NCI-H2107 treated with DMSO at 0.1 percent for 48 hours (cell line): Measurements from ENCODE around the gene GPR68.
A peak's percentile ranks its signal among the peaks of the same experiment; 100 is the strongest.

Source experiments
- DNase-seq: peaks from one replicate; lab custom pipeline; 2025; ENCODE audit not compliant: unreplicated experiment; lab: John Stamatoyannopoulos, UW

Gene GPR68, protein sequence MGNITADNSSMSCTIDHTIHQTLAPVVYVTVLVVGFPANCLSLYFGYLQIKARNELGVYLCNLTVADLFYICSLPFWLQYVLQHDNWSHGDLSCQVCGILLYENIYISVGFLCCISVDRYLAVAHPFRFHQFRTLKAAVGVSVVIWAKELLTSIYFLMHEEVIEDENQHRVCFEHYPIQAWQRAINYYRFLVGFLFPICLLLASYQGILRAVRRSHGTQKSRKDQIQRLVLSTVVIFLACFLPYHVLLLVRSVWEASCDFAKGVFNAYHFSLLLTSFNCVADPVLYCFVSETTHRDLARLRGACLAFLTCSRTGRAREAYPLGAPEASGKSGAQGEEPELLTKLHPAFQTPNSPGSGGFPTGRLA

DNA sequence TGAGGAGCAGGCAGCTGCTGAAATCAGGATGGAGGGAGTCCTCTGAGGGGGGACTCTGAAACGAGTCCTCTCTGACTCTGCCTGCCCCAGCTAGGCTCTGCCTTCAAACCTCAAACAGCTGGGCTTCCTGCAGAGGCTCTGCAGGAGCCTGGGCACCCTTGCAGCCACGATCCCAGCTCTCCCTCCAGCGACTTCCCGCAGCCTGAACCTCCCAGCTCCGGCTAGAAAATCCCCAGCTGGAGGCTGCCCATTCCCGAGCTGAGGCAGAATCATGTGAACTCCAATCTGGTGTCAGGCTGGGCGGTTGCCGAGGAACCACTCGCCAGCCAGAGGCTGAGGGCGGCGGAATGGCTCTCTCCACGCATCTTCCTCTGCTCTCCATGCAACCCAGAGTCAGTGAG is at the start of gene GPR68:
GPR68 (minus strand) TSS at position 204 of the 401 bp plus-strand sequence. CDS start 9,654 bp downstream, outside the sequence.
- DNase-seq, result peak; percentile 86

DNA sequence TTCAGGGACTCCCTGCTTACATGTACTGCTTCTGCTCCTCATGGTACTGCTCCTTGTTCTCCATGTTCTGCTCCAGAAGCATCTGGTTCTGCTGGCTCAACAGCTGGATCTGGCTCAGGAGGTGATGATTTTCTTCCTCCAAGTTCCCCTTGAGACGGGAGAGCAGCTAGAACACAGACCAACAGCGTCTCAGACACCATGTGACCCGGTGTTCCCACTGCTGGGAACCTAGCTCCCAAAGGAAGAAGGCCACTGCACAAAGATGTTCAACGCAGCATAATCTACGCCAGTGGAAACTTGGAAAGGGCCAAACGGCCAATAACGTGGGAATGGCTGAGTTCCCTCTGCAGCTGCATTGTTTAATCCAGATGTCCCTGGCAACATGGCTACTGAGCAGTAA is 49.6 kb upstream of the GPR68 start:
- no peak for DNase-seq

DNA sequence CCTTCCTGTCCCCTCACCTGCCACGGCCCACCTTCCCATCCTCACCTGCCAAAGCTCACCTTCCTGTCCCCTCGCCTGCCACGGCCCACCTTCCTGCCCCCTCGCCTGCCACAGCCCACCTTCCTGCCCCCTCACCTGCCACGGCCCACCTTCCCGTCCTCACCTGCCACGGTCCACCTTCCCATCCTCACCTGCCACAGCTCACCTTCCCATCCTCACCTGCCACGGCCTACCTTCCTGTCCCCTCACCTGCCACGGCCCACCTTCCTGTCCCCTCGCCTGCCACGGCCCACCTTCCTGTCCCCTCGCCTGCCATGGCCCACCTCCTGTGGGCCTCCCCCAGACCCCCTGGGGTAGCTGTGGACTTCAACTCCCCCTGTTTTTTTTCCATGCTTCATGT is 48.8 kb upstream of the GPR68 start:
- DNase-seq, result no peak

DNA sequence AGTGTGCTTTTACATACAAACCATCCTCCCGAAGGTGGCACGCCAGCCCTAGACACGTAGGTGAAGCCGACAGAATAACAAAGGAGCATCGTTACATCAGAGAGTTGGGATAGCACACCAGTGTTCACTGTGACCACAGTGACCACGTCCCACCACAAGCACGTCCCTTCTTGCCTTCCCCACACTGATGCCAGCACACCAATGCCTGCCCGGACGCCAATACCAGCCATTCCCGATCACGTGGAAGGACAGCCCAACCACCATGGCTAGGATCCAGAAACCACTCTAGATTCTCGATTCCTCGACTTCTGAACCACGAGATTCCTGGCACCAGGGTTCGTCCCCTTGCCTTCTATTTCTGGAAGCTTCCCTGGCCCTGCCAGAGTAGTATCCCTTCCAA is 48.0 kb upstream of the GPR68 start:
- no peak for DNase-seq

DNA sequence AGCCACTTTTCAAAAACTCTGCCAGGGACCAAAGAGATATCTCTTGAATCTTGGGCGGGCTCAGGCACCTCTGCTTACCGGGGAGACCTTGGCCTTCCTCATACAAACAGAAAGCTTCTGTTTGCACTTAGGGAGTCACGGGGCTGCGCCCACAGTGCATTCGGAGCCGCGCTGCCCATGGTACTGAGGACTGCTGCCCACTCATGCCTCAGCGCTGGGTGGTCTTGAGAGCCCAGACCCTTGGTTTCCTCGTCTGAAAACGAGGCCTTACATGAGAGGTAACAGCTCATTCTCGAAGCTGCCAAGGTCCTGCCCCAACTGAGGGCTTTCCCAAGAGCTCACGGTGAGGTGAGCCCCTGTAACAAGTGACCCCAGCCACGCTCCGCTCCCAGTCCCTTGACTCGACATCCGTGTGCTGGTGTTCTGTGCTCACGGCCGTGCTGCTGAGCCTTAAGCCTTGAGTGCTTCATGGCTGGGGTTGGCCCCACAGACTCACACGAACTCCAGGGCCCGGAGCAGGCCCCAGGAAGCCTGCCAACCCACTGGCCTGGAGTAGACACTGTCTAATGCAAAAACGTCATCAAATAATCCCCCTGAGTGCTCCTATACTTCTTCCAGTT is 47.4 kb upstream of the GPR68 start:
- DNase-seq, result no peak

DNA sequence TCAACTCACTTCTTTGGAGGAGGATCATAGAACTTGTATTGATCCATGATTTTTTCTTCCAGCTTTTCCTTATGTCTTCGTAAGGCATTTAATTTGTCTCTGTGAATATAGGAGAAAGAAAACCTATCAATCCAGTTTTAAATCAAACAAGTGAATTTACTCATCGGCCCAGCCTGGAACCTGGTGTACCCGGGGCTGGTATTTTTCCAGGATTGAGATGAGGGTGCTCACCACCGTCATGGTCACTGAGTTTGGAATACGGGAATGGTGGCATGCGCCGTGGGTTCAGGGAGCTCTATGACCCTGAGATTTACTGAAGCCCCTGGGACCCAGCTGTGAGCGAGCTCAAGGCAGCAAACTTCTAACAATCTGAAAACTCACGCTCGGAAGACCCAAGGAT is 46.5 kb upstream of the GPR68 start:
- no peak for DNase-seq

DNA sequence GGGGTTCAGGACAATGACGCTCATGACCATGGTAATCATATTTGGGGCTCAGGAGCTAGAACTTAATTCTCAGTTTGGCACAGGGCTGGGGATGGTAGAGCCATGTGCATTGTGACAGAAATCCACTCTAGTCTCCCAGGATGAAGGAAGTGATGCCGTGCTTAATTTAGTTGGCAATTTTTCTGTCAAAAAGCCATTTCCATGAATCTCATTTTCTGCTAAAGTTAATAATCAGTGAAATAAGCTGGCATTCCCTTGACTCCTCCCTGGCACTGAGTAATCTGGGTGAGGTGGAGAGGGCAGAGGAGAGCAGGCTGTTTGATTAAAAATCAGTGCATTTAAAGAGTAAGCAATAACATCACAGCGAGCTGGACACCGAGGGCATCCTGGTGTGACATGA is 45.0 kb upstream of the GPR68 start:
- DNase-seq, result no peak

DNA sequence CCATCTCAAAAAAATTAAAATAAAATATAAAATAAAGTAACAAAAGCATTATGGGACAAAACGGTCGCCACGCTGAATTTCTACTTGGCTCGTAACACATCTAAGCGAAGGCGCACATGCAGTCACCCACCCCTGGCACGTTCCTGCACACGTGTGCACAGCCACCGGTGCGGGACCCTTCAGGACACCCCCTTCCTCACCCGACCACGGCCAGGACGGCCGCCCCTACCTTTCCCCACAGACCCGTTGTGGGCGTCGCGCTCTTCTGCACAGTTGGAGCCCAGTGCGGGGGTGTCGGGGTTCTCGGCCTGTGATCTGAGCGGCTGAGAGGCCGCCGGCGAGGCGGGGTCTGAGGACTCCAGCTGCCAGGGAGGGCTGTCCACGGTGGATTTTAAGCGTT is 44.4 kb upstream of the GPR68 start:
- DNase-seq, result no peak

DNA sequence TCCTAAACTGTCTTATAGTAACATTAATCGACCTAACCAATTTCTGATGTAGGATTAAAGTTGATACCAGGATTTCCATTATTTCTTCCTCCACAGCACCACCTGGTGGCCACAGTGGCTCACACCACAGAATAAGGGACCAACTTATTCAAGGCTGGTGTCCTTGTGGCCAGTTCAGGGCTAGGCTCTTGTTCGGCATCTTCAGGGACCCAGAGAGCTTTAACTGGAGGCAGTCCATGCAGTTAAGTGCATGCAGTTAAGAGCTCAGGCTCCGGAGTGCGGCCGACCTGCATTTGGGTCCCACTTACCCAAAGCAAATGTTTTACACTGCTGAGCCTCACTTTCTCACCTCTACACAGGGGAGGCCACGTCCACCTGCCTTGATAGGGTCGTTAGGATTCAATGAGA is 42.0 kb upstream of the GPR68 start:
- DNase-seq, result peak; percentile 63

DNA sequence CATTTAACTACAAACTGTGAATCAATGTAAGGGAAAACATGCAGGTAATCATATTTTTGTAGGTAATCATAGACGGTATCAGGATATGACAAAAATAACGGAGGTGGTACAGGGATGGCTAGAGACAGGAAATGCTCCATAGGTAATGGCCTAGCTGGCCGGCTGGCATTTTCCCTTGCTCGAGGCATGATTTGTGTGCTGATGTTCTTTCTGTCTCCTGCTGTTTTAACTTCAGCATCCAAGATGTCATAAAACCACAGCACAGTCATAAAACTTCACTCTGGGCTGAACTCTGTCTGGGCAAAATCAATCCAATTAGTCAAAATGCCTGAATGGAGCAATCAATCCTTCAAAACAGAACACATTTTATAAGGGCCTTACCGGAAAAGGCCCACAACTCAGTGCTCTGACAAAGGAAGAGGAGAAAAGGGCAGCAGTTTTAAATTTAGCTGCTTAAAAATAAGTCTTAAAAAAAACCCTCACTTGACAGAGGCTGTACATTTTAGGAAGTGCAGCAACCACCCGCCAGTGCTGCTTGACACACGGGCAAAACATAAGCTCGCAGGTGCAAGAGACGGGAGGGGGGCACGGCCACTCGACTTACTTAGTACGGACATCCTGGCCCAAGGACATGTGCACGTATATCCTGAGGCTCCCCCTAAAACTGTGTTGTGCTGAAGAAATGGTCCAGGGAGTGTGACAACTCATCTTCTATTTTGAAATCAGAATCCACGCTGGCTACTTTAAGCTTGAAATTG is 40.5 kb upstream of the GPR68 start:
- no peak for DNase-seq

DNA sequence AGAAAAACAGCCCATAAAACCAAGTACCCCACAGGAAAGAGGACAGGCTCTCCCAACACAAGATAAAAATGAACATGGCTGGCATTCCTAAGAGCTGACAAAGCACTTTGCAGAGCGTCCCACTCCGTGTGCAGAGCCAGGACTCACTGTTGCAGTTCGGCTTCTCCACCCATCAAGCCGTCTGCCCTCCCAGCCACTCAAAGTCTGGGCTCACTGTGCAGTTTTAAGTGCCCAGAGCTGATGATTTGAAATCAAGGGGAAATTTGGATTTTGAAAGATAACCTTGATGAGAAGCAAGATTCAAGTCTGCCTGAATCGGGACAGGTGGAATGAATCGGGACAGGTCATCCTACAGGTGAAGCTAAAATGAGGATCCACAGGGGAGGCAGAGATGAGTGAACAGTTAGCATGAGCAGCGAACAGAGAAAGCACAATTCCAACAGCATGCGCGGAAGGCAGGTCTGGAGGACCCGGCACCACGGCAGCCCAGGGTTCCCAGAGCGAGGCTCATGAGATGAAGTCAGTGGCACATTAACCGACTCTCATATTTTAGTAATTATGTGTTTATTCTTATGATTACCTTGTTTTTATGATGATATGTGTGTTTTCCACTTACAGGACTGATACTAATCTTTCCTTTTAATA is 39.8 kb upstream of the GPR68 start:
- DNase-seq, result no peak

DNA sequence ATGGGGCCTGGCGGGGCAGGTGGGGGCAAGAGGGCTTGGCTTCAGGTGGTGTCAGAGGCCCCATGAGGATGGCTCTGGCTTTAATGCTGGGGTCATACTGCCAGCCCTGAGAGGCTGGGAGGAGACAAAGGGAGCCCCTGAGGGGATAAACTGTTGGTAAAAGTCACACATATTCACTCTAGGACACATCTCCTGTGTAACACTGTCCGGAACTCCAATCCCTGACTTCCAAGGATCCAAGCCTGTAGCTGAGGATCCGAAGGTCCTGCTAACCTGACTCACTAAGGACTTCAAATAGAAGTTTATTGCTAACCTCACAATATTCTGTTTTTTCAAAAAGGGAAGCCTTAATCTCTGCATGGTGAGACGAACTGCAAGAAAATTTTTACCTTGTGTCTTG is 39.2 kb upstream of the GPR68 start:
- no peak for DNase-seq

DNA sequence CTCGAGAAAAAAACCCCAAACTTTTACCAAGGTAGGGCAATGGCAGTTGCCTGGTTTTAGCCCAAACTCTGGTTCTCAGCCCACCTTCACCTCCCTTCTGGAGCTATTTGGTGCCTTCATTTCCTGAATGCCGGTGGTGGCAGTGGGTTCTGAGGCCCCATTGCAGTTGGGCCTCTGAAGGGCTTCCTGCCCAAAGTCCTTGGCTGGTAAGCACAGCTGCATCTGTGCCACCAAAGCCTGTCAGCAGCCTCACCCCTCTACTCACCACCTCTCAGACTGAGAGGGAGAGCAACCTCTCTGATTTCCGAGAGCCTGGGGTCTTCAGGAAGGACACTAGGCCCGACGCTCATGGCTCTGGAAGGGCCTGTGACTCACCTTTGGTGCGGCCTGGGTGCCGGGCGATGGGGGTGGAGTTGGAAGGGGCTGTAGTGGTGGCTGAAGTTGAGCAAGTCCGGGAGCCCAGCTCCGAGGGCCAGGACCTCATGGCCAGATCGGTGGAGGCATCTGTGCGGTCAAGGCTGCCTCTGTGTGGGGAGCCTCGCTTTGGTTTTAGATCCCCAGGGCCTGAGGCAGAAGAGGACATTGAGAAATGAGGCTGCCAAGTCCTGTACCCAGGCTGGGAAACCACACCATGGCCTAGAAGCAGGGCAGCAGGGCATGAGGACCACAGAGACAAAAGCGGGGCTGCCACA is 38.6 kb upstream of the GPR68 start:
- DNase-seq, result no peak

DNA sequence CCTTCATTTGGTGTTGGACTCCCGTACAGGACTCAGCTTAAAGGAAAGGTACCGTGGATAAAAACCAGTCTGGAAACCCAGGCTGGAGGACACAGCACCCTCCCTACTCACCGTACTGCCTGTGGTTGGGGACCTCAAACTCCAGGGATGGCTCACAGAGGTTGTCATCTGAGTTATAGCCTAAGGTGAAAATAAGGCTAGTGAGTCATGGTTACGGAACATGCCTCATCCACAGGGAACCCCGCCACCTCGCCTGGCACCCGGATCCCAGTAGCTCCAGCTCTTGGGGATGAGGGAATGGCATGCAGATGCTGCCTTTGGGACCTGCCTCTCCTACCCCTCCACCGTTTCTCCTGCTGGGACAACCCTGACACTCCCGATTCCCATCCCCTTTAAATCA is 36.8 kb upstream of the GPR68 start:
- no peak for DNase-seq

DNA sequence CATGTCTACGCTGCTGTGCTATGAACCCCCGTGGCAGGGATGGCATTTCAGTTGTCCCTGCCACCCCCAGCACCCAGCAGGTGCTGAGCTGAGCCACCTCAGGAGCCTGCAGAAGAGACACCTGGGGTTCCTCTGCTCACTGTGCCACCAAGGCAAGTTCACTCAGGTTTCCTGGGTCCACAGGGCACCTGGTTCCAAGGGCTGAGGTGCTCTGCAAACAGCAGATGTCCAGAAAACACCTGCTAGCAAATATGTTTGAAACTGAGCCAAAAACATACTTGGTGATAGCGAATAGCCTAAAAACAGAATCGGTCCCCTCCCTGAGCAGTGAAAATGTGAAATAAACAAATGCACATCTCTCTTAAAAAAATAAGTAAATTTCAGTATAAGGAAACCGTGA is 35.6 kb upstream of the GPR68 start:
- DNase-seq, result peak; percentile 76

DNA sequence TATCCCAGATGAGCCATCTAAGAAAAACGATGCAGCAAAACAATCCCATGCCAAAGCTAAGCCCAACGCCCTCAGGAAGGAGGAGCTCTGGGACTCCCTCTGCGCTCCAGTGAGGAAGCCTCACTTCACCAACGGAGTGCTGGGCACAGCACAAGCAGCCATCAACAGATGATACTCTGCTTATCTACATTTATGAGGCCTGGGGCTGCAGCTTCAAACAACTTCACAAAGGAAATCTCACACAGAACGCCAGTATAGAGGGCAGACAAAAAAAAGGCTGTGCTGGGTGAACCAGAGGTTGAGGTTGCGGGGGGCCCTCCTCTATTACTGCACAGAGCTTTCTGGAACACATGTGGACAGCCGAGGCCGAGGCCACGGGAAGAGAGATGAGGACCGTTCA is 34.9 kb upstream of the GPR68 start:
- no peak for DNase-seq

DNA sequence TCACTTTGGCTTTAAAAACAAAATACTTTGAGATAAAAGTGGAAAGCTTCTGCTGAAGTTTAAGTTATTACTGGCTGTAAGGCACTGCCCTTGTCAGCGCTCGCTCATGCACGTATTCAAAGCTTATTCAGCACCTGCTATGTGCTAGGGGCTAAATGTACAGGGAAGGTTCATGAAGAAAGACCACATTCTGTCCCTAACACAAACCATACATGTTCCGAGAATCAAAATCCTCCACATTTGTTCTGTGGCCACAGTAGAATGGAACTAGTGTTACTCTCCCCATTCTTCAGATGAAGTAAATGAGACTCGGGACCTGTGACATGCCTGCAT is 33.8 kb upstream of the GPR68 start:
- DNase-seq, result no peak

DNA sequence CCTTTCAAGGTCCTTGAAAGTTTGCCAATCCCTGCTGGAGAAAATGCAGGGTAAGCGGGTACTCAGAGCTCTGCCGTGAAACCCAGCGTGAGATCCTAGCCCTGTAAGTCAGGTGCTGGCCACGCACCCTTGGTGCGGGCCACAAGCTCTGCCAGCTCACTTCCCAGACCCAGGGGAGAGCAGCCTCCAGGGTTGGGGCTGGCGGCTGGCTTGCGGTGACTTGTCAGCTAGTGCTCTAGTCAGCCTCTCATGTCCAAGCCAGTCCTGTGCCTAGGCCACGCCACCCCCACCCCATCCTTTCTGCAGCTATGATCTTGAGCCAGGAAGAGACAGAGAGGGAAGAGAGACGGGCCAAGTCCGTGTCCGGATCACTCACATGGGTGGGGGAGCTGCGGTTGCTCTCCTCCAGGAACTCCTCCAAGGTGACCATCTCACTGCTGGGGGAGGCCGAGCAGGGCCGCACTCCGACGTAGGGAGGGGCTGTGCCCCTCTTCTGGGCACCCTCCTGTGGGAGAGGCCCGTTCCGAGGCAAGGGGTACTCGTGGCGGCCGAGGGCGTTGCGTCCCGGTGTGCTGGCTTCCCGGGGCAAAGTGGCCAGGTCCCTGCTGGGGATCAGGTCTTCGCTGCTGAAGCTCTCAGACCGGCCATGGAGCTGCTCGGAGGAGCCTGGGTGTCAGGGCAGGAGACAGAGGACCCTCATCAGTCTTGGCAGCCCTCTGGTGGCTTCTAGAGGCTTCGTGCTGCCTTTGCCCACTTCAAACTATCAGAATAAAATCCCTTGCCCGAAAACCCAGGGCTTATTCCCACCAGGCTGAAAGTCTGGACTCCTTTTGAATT is 33.3 kb upstream of the GPR68 start:
- DNase-seq, result no peak

DNA sequence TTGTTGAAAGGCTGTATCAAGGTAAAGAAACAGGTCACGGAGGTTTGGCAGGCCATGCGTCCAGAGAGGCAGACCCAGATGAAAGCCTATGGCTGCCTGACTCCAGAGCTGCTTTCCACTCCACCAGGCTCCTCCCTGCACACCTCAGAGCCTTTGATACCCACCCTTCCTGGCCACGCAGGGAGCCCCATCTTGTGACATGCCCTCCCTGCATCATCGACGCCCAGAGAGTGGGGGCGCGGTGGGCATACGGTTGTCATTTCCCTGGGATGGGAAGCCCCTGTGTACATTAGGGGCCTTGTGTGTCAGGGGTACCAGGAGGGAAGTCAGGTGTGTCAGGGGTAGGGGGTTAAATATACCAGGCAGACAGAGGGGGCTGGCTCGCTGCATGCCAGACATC is 30.3 kb upstream of the GPR68 start:
- no peak for DNase-seq

DNA sequence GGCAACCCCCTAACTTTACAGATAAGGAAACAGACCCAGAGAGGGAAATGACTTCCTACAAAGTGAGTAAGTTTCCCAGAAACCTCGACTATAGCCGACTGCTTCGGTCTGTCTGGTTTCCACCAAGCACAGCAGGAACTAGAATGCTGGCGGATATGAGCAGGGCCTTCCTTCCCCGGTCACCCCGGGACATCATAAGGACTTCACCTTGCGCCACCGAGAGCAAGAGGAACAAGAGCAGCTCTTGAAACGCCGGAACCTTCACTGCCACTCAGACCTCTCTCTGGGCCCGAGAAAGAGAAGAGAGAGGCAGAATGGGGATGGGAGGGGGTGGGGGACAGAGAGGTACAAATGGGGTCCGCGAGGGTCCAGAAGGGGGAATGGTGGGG is 29.4 kb upstream of the GPR68 start:
- no peak for DNase-seq
